GM21360 (cell line): ENCODE measurements around the gene PDZD4.

Experiments used
- ATAC-seq: cut with Tn5 transposase; IDR thresholded peaks from one replicate; pipeline ENCODE4 v1.9.1; 2021; ENCODE audit warnings: mild to moderate bottlenecking, moderate library complexity; ENCODE audit not compliant: unreplicated experiment

PDZD4 gene

DNA sequence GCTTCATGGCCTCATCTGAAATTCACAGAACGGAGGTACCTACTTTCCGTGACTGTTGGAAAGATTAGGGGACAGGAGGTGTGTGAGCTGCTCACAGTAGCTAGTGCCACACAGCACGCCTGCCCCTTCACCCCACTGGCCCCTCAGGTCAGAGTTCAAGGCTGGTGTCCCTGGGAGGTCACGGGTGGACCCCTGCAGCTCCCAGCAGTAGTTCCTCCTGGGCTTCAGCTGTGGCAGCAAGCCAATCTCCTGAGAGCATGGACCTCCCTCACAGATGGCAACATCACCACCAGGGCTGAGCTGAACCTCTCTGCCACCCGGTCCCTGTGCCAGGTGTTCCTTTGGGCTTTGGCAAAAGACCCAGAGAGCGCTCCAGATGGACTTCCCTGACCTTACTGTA, 38.0 kb downstream of the PDZD4 start:
- no peak for ATAC-seq

DNA sequence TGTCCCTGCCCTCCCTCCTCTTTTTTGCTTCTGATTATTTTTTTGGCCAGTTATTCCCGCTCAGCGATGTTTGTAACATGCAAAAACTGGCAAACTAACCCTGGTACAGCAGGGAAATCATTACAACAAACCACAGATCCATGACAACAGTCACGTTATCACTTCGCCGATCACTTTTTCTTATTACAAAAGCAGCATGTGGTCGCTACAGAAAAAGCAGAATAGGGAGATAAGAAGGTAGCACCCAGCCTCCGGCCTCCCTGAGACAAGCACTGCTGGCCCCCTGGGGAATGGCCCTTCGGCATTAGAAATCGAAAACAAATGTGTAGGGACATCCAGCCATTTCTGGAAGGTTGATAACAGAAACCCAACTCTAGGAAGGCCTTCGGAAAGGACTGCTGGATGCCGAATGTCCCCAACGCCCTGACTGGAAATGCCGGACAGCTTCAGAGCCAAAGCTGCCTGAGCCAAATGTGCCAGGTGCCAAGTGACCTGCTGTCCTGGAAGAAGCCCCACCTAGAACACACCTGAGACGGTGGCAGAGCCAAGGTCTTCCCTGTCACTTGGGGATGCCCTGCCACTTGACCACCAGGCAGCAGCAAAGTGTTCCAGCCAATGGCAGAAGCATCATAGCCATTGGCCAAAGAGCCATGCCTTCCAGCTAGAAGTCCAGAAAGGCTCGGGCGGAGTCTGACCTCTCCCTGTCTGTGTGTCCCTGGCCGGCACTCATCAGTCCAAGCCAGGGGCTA, 39.1 kb downstream of the PDZD4 start:
- ATAC-seq: no peak

DNA sequence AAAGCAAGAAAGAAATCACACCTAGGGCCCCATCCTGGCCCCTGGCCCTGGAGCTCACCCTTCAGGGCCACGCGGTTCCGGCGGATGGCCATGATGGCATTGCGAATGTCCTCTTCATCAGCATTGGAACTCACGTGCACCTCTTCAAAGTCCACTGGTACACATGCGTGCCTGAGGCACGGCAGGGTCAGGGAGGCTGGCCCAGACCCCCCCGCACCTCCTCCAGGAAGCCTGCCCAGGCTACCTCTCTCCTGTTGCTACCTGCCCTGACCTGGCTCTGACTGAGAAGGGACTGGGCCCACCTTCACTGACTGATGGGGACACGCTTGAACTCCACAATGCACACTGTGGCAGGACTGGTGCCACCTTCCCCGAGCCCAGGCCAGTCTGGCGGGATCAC, 40.7 kb downstream of the PDZD4 start:
- no peak for ATAC-seq

DNA sequence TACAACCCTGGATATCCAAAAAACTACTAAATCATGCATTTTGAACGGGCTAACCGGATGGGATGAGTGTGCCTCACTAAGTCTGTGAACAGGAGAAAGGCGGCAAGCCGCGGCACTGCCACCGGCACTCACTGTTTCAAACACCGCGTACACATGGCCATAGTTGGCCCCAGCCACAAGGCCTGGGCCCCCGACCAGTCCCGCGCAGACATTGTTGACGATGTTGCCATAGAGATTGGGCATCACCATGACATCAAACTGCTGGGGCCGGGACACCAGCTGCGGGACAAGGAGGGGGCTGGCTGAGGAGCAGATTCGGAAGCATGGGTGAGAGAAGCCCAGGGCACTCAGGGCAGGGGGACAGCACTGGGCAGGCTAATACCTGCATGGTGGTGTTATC, 43.7 kb downstream of the PDZD4 start:
- no peak for ATAC-seq

DNA sequence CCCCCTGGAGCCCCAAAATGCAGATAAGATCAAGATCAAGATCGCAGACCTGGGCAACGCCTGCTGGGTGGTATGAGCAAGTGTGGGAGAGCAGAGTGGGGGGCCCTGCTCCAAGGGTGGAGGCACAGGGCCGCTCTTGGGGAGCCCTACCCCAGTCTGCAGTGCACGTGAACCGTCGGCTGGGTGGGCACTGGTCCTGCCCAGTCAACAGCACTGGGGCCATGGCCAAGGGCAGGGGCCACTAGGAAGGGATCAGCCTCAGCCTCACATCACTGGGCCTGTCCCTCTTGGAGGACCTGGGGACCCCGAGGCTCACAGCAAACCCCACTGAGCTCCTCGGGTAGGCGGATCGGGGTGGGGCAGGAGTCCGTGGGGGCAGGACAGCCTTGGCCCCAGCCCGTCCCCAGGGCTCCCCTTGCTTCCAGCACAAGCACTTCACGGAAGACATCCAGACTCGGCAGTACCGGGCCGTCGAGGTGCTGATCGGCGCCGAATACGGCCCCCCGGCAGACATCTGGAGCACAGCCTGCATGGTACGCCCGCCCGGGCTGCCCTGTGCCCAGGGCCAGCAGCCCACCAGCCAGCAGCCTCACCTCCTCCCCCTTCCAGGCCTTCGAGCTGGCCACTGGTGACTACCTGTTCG, 45.9 kb downstream of the PDZD4 start:
- ATAC-seq: no peak

DNA sequence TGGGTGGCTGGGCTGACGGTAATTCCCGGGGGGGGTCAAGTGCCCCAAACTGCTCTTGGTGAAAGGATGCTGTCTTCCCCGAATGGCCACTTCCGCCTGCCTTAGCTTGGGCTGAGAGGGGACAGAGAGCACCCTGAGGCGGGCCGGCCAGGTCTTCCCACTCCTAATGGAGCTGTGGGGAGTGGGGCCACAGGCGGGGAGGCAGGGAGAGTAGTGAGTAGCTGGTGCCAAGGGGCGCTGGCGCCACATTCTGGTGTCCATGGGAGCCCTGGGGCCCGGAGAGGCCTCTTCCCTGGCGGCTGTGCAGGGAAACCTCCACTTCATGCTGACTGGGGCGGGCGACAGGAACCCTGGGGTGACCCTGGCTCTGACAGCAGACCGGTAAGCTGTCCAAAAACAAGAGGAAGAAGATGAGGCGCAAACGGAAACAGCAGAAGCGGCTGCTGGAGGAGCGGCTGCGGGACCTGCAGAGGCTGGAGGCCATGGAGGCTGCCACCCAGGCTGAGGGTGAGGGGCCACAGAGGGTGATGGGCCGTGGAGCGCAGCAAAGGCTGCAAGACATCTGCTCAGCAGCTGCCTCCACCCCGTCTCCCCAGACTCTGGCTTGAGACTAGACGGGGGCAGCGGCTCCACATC, 46.8 kb downstream of the PDZD4 start:
- ATAC-seq: no peak

DNA sequence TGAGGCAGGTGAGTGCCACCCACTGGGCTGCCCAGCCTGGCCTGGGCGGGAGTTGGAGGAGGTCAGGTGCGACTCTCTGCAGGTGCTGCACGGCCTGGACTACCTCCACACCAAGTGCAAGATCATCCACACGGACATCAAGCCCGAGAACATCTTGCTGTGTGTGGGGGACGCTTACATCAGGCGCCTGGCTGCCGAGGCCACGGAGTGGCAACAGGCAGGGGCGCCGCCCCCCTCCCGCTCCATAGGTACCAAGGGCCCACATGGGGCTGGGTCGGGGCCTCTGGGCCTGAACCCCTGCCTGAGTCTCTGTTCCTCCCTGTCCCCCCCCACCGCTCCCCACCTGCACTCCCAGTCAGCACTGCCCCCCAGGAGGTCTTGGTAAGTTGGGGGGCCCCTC, 47.5 kb downstream of the PDZD4 start:
- ATAC-seq: no peak

DNA sequence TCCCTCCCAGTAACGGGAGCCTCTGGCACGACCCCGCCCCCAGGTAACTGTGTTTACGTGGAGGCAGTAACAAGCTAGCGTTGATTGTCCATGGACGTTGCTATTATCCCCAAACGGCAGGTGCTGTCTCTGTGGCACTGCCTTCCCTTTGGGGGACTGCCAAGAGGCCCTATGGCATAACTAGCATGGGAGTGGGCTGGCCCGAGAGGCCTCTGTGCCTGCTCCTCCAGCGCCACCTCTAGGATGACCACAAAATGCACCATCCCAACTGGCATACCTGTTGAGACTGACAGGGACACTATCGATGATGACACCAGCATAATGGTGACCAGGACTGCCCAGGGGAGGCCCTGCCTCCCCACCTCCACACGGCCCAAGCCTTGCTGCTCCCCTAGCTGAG, 48.0 kb downstream of the PDZD4 start:
- no peak for ATAC-seq

DNA sequence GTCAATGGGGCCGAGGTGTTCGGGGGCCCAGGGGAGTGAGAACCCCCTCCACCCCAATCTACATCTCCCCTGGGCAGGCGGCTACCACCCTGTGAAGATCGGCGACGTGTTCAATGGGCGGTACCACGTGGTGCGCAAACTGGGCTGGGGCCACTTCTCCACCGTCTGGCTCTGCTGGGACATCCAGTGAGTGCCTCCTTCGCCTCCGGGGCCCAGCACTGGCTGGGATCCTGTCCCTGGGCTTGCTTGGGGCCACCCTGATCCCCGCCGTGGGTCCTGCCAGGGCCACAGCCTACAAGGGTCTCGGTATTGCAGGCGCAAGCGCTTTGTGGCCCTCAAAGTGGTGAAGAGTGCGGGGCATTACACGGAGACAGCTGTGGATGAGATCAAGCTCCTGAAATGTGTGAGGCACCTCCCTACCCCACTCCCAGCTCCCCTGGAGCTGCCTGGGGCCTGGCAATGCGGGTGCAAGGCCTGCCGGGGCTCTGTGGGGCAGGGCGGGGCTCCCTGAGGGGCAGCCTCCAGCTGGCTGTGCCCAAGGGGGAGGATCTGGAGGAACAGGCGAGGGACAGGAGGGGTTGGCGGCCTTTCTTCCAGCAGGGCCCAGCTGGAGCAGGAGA, 48.8 kb downstream of the PDZD4 start:
- no peak for ATAC-seq

DNA sequence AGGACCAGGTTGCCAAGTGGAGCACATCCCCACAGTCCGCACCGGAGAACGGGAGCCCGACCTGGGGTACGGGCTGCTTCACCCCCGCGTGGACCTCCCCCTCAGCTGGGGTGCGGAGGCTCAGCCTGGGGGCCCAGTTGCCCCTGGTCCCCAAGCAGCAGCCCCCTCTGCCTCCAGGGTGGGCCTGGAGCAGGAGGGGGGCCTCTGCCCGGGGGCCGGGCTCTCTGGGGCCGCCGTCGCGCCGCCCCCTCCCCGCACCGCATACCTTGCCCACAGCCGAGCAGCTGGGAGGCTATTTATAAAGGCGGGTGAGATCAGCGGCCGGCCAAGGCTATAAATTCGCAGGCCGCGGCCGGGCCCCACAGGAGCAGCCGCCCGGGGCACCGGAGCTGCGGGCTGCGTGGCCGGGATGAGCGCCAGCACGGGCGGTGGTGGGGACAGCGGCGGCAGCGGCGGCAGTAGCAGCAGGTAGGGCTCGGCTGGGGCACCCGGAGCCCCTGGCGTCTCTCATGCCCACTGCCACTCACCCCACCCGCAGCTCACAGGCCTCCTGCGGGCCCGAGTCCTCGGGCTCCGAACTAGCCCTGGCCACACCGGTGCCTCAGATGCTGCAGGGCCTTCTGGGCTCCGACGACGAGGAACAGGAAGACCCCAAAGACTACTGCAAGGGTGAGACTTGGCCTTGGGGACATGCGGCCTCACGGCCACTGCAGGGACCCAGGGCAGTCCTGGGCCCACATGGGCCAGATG, 49.5 kb downstream of the PDZD4 start, which contains the start of gene SRPK3:
TSS of gene SRPK3 (plus strand) at position 364 of the 750 bp plus-strand sequence. CDS start at position 410, 46 bp downstream.
- ATAC-seq: no peak

DNA sequence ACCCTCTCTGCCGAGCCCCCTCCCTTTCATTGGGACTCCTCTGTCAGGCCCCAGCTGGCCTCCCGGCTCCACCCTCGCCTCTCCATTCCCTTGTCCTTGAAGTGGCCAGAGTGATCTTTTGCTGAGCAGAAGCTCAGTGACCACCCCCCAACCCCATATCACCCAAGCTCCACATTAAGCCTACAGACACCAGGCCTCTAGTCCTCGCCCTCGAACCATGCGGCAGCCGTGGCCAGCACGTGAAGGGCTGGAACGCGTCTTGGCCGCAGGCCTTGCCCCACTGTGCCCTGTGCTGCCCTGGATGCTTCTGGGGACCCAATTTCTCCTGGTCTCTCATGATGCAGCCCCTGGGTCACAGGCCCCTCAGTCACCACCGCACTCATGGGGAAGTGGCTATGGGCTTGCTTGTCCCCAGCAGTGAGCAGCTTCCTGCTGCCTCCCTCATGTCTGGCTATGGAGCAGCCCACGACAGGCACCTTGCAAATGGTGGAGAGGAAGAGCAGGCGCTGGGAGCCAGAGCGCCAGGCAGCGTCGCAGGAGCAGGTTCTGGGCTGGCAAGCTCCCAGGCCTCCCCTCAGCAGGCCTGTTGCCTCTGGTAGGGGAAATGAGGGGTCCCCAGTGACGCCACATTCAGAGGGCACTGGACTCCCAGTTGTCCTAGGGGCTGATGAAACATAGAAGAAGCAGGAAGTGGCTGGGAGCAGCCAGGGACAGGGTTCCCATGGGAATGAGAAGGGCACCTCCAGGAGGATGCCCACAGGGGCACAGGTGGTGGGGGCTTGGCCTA, 50.3 kb downstream of the PDZD4 start:
- no peak for ATAC-seq

DNA sequence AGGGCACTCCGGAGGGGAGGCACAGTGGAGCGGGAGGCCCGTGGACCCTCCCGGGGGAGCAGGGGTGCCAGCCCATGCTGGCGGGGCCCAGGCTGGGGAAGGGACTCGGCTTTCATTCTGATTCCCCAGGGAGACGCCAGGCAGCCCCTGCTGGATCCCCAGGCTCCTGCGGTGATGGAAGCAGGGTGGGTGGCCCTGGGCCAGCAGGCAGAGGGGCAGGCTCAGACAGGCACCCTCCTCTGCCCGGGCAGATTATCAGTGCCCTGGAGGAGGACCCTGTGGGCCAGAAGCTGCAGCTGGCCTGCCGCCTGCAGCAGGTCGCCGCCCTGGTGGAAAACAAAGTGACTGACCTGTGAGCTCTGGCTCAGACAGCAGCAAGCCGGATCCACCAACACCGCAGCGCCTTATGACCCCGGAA, 51.7 kb downstream of the PDZD4 start:
- ATAC-seq: no peak

DNA sequence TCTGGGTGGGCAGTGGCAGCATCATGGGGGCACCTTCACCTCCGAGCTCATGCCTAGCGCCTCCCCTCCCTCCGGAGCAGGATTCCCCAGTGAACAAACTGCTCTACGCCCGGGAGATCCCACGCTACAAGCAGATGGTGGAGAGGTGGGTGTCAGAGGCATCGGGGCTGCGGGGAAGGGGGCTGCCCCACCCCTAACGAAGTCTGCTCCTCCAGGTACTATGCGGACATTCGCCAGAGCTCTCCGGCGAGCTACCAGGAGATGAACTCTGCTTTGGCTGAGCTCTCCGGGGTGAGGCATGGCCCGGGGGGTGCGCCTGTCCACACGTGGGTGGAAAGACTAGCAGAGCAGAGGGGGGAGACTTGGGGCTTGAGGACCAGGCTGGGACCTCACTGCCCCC, 52.2 kb downstream of the PDZD4 start:
- ATAC-seq: no peak

DNA sequence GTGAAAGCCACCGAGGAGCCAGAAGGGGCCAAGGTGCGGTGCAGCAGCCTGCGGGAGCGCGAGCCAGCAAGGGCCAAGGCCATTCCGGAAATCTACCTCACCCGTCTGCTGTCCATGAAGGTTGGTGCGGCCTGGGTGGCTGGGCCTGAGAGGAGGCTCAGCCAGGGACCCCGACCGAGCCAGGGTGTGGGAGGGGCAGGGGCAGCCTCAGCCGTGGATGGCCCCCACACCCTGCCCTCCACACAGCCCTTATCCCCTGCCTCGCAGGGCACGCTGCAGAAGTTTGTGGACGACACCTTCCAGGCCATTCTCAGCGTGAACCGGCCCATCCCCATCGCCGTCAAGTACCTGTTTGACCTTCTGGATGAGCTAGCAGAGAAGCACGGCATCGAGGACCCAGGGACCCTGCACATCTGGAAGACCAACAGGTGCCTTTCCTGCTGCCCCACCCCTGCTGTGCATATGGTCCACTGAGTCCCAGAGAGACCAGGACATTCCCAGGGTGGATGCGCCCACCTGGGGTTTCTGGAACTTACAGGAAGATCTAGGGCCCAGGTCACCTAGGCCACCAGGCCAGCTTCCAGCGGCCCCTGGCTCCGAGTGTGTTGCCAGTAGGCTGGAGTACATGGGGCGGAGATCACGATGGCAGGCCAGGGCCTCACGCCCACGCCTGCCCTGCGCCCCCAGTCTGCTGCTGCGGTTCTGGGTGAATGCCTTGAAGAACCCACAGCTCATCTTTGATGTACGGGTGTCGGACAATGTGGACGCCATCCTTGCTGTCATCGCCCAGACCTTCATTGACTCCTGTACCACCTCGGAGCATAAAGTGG, 52.9 kb downstream of the PDZD4 start:
- ATAC-seq: no peak

DNA sequence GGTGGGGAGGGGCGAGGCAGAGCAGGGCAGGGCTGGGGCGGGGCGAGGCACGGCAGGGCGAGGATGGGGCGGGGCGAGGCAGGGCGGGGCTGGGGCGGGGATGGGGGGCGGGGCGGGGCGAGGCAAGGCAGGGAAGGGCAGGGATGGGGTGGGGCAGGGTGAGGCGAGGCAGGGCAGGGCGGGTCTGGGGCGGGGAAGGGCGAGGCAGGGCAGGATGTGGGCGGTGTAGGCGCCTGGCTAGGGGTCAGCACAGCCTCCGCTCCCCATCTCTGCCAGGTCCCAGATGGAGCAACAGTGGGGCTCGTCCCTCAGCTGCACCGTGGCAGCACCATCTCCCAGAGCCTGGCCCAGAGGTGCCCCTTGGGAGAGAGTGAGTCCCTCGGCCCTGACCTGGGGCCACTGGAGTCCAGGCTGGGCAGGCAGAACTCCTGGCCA, 53.7 kb downstream of the PDZD4 start:
- ATAC-seq: no peak

DNA sequence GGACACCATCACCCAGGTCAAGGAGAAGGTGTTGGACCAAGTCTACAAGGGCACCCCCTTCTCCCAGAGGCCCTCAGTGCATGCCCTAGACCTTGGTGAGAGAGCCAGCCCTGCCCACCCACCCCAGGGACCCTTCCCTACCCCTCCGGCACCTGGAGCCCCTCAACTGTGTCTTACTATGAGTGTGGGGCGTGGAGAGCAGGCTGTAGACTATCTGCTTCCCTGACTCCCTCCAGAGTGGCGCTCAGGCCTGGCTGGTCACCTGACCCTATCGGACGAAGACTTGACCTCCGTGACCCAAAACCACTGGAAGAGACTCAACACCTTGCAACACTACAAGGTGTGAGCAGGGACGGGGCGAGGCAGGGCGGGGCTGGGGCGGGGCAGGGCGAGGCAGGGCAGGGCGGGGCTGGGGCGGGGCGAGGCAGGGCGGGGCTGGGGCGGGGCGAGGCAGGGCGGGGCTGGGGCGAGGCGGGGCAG, 54.2 kb downstream of the PDZD4 start:
- ATAC-seq: no peak

DNA sequence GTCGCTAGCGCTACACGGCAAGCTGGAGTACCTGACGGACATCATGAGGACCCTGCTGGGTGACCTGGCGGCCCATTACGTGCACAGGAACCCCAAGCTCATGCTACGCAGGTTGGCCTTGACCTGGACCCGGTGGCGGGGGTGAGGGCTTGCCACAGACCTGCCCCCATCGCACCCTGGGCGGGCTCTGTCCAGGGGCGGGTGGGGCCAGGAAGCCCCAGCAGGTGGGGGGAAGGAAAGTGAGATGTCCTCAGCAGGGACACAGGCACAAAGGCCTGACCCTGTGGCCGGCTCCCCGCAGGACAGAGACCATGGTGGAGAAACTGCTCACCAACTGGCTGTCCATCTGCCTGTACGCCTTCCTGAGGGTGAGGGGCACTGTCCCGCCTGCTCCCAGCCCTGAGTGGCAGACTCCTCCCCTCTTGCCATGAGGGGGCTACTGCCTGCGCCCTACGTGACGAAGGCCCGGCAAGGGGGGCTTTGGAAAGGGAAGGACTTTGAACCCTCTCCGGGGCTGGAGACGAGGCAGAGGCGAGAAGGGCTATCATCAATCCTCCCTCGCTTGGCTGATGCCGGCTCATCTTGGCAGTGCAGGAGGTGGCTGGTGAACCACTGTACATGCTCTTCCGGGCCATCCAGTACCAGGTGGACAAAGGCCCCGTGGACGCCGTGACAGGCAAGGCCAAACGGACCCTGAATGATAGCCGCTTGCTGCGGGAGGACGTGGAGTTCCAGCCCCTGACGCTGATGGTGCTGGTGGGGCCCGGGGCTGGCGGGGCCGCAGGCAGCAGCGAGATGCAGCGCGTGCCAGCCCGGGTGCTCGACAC, 54.8 kb downstream of the PDZD4 start:
- no peak for ATAC-seq

DNA sequence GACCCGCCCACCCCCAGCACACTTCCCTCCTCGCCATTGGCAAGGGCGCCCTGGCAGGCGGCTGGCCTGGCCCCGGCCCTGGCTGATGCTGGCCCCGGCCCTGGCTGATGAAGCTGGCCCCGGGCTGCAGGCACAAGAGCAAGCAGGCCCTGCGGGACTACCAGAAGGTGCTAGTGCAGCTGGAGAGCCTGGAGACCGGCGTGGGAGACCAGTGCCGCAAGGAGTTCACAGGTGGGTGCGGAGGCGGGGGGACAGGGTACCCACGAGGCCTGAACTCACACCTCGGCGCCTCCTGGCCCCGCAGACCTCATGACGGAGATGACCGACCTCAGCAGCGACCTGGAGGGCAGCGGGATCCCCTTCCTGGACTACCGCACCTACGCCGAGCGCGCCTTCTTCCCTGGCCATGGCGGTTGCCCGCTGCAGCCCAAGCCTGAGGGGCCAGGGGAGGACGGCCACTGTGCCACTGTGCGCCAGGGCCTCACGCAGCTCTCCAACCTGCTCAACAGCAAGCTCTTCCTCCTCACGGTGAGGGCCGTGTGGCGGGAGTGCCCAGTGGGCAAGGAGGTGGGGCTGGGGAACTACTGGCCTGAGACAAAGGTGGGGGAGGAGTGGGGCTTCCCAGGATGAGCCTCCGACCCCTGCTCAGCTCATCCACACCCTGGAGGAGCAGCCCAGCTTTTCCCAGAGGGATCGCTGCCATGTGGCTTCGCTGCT, 55.6 kb downstream of the PDZD4 start:
- ATAC-seq: no peak
